Glutamatergic neuron (in vitro differentiated cells): Measurements from ENCODE around the gene WNT7B. TPM values are rescaled to one million over a fixed set of nuclear protein-coding genes. Genes with fewer than 3 reads are reported as not detected.

ENCODE experiments used
- DNase-seq: peaks from one replicate; pipeline ENCODE4 v3.0.0; 2022
- H3K27ac Mint-ChIP-seq: one replicate; pipeline ENCODE4 v1.8.0; 2020; ENCODE audit warnings: mild to moderate bottlenecking, mixed read lengths, inconsistent platforms; ENCODE audit not compliant: unreplicated experiment
- H3K27me3 Mint-ChIP-seq: one replicate; pipeline ENCODE4 v1.8.0; 2020; ENCODE audit warnings: mild to moderate bottlenecking, moderate library complexity, mixed read lengths, inconsistent platforms; ENCODE audit not compliant: unreplicated experiment
- H3K36me3 Mint-ChIP-seq: one replicate; pipeline ENCODE4 v1.8.0; 2020; ENCODE audit warnings: mild to moderate bottlenecking, mixed read lengths, inconsistent platforms; ENCODE audit not compliant: unreplicated experiment
- H3K4me1 Mint-ChIP-seq: one replicate; pipeline ENCODE4 v1.8.0; 2020; ENCODE audit warnings: mild to moderate bottlenecking, low read depth, mixed read lengths, inconsistent platforms; ENCODE audit not compliant: unreplicated experiment
- H3K4me3 Mint-ChIP-seq: one replicate; pipeline ENCODE4 v1.8.0; 2020; ENCODE audit warnings: mild to moderate bottlenecking, mixed read lengths, inconsistent platforms; ENCODE audit not compliant: unreplicated experiment
- H3K9me3 Mint-ChIP-seq: one replicate; pipeline ENCODE4 v1.8.0; 2020; ENCODE audit warnings: mild to moderate bottlenecking, moderate library complexity, mixed read lengths, inconsistent platforms; ENCODE audit not compliant: unreplicated experiment
- CTCF ChIP-seq: fragments of 200-600 bp; sonication (generic); IDR thresholded peaks from one replicate; pipeline ENCODE4 v1.5.0; 2021; ENCODE audit not compliant: partially characterized antibody, unreplicated experiment
- total RNA-seq: library from RNA; stranded (reverse); fragmentation: NEBNext Ultra II Directional; extraction: Animal tissue kit (Norgen Biotek cat#: 25700); gene quantifications from one replicate; pipeline ENCODE4 v1.2.1, GENCODE V29; 2021; ENCODE audit not compliant: unreplicated experiment

Gene WNT7B
- total RNA-seq, 1 donor from 2014 or later: 0.37 TPM

- no peak for DNase-seq
- no peak overlapping the region for H3K4me3 Mint-ChIP-seq
- H3K27ac Mint-ChIP-seq: no peak overlapping the region
- H3K27me3 Mint-ChIP-seq: peaks cover 2% of the 10 kb centered on the region
- peaks cover 7% of the 10 kb centered on the region for H3K9me3 Mint-ChIP-seq
- no peaks in the 10 kb centered on the region for H3K4me1 Mint-ChIP-seq
- H3K36me3 Mint-ChIP-seq: no peaks in the 10 kb centered on the region
- TF ChIP-seq CTCF: no peak
These were observed 57.3 kb downstream of the WNT7B start for GRCh38 chr22:45919504-45920286.

GRCh38 chr22:45918459-45919370, 58.2 kb downstream of the WNT7B start:
- Mint-ChIP-seq H3K4me1 (no peaks in the 10 kb centered on the region), H3K27ac (no peak overlapping the region), H3K27me3 (peaks cover 7% of the 10 kb centered on the region), H3K36me3 (no peaks in the 10 kb centered on the region), H3K9me3 (peaks cover 11% of the 10 kb centered on the region), H3K4me3 (no peak overlapping the region)
- no peak for TF ChIP-seq CTCF
- DNase-seq: no peak

- Mint-ChIP-seq H3K4me1 (no peaks in the 10 kb centered on the region), H3K27ac (no peak overlapping the region), H3K4me3 (no peak overlapping the region), H3K27me3 (peaks cover 7% of the 10 kb centered on the region), H3K9me3 (peaks cover 11% of the 10 kb centered on the region), H3K36me3 (no peaks in the 10 kb centered on the region)
- no peak for TF ChIP-seq CTCF
- no peak for DNase-seq
These were observed 59.1 kb downstream of the WNT7B start for GRCh38 chr22:45917700-45918458.

GRCh38 chr22:45917146-45917545, 59.8 kb downstream of the WNT7B start:
- Mint-ChIP-seq H3K4me1 (no peaks in the 10 kb centered on the region), H3K9me3 (peaks cover 11% of the 10 kb centered on the region), H3K27me3 (peaks cover 7% of the 10 kb centered on the region), H3K36me3 (no peaks in the 10 kb centered on the region), H3K27ac (no peak overlapping the region), H3K4me3 (no peak overlapping the region)
- no peak for TF ChIP-seq CTCF
- DNase-seq: no peak
